ENCODE measurements around the gene FAM149B1. TPM values are rescaled to one million over a fixed set of nuclear protein-coding genes. Genes with fewer than 3 reads are reported as not detected.

Gene FAM149B1
- total RNA-seq, 1 donor from 2014 or later = 35.9 TPM

DNA sequence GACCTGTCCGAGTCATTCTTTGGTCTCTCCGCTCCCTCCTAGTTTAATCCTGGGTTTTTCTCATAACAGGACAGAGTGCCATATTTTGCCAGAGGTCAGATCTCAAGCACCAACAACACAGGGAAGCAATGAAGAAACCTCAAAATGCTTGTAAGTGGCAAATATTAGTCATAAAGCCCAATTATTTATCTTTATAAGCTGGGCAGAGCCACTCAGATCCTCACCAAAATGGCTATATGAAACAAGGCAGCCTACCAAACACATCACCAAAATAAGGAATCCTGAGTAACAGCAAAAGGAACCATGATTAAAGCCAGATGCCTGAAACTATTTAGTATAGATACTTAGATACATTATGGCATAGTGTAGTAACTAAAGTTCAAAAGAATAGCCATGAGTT, 4.8 kb upstream of the FAM149B1 start:
- H3K36me3 Mint-ChIP-seq (ENCODE audit: insufficient read depth) = peaks cover 24% of the 10 kb centered on the region
- DNase-seq (ENCODE audit: low spot score, unreplicated experiment) = no peak
- H3K27ac Mint-ChIP-seq = no peak overlapping the region
- H3K4me3 Mint-ChIP-seq (ENCODE audit: low read depth) = no peak overlapping the region
- no peaks in the 10 kb centered on the region for H3K27me3 Mint-ChIP-seq
- H3K9me3 Mint-ChIP-seq (ENCODE audit: low read depth) = no peaks in the 10 kb centered on the region
- TF ChIP-seq, protein P1, sequence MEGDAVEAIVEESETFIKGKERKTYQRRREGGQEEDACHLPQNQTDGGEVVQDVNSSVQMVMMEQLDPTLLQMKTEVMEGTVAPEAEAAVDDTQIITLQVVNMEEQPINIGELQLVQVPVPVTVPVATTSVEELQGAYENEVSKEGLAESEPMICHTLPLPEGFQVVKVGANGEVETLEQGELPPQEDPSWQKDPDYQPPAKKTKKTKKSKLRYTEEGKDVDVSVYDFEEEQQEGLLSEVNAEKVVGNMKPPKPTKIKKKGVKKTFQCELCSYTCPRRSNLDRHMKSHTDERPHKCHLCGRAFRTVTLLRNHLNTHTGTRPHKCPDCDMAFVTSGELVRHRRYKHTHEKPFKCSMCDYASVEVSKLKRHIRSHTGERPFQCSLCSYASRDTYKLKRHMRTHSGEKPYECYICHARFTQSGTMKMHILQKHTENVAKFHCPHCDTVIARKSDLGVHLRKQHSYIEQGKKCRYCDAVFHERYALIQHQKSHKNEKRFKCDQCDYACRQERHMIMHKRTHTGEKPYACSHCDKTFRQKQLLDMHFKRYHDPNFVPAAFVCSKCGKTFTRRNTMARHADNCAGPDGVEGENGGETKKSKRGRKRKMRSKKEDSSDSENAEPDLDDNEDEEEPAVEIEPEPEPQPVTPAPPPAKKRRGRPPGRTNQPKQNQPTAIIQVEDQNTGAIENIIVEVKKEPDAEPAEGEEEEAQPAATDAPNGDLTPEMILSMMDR (IDR thresholded peaks at IDR 0.05; ENCODE audit: unreplicated experiment) = no peak
- H3K4me1 Mint-ChIP-seq (ENCODE audit: low read depth) = peaks cover 10% of the 10 kb centered on the region

DNA sequence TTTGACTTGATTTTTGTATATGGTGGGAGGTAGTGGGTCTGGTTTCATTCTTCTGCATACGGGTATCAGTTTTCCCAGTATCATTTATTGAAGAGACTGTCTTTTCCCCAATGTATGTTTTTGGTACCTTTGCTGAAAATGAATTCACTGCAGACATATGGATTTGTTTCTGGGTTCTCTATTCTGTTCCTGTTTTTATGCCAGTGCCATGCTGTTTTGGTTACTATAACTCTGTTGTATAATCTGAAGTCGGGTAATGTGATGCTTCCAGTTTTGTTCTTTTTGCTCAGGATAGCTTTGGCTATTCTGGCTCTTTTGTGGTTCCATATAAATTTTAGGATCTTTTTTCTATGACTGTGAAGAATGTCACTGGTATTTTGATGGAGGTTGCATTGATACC, 947 bp upstream of the FAM149B1 start:
- no peaks in the 10 kb centered on the region for H3K9me3 Mint-ChIP-seq (ENCODE audit: low read depth)
- H3K4me3 Mint-ChIP-seq (ENCODE audit: low read depth) = peak overlapping the region; percentile 100
- H3K4me1 Mint-ChIP-seq (ENCODE audit: low read depth) = peaks cover 14% of the 10 kb centered on the region
- TF ChIP-seq, protein P1 (IDR thresholded peaks at IDR 0.05; ENCODE audit: unreplicated experiment) = no peak
- peaks cover 9% of the 10 kb centered on the region for H3K36me3 Mint-ChIP-seq (ENCODE audit: insufficient read depth)
- no peaks in the 10 kb centered on the region for H3K27me3 Mint-ChIP-seq
- peak overlapping the region; percentile 100 for H3K27ac Mint-ChIP-seq
- DNase-seq (ENCODE audit: low spot score, unreplicated experiment) = no peak

DNA sequence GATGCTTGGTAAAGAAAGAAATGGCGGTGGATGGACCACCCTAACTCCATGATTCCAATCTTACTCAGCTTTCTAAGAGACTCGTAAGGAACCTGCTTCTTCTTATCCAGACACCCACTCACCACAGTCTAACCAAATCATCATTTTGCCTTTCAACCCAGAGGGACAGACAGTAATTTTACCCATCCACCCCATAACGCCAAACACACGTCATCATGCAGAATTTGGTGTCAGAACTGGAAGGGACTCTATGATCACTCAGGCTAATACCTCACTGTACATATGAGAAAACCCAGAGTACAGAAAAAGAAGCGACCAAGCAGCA, 499 bp upstream of the FAM149B1 start:
- peak overlapping the region; percentile 100 for H3K27ac Mint-ChIP-seq
- H3K4me3 Mint-ChIP-seq (ENCODE audit: low read depth) = peak overlapping the region; percentile 100
- H3K9me3 Mint-ChIP-seq (ENCODE audit: low read depth) = no peaks in the 10 kb centered on the region
- DNase-seq (ENCODE audit: low spot score, unreplicated experiment) = no peak
- H3K36me3 Mint-ChIP-seq (ENCODE audit: insufficient read depth) = peaks cover 6% of the 10 kb centered on the region
- TF ChIP-seq, protein P1 (IDR thresholded peaks at IDR 0.05; ENCODE audit: unreplicated experiment) = no peak
- no peaks in the 10 kb centered on the region for H3K27me3 Mint-ChIP-seq
- H3K4me1 Mint-ChIP-seq (ENCODE audit: low read depth) = peaks cover 14% of the 10 kb centered on the region

DNA sequence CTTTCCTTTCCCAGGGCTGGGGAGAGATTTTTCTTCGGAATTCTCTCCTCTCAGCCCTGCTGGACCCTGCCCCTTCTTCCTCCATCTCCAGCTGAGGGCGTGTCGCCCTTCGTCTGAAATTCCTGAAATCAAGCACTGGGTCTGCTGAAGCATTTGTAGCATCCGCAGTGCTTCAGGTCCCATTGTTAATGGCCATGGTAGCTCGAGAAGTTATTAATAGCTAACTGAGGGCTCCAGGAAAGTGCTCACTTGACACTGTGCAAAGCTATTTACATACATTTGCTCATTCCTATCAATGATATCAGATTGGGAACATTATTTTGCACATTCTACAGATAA, 515 bp downstream of the FAM149B1 start:
- no peaks in the 10 kb centered on the region for H3K27me3 Mint-ChIP-seq
- peak overlapping the region; percentile 98 for H3K27ac Mint-ChIP-seq
- TF ChIP-seq, protein P1 (IDR thresholded peaks at IDR 0.05; ENCODE audit: unreplicated experiment) = no peak
- H3K4me3 Mint-ChIP-seq (ENCODE audit: low read depth) = peak overlapping the region; percentile 100
- H3K36me3 Mint-ChIP-seq (ENCODE audit: insufficient read depth) = peaks cover 2% of the 10 kb centered on the region
- no peak for DNase-seq (ENCODE audit: low spot score, unreplicated experiment)
- H3K4me1 Mint-ChIP-seq (ENCODE audit: low read depth) = peaks cover 14% of the 10 kb centered on the region
- no peaks in the 10 kb centered on the region for H3K9me3 Mint-ChIP-seq (ENCODE audit: low read depth)

DNA sequence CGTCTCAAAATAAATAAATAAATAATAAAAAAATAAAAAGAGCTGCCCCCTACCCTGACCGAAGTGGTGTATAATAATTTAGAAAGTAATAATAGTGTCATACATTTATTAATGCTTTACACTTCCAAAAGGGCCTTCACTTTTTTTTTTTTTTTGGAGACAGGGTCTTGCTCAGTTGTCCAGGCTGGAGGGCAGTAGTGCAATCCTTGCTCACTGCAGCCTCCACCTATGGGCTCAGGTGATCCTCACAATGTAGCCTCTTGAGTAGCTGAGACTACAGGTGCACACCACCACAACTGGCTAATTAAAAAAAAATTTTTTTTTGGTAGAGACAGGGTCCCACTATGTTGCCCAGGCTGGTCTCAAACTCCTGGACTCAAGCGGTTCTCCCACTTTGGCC, 1.4 kb downstream of the FAM149B1 start:
- Mint-ChIP-seq H3K4me3 (ENCODE audit: low read depth) (peak overlapping the region; percentile 100), H3K27me3 (no peaks in the 10 kb centered on the region), H3K4me1 (ENCODE audit: low read depth) (peaks cover 14% of the 10 kb centered on the region), H3K36me3 (ENCODE audit: insufficient read depth) (peaks cover 2% of the 10 kb centered on the region), H3K9me3 (ENCODE audit: low read depth) (no peaks in the 10 kb centered on the region), H3K27ac (no peak overlapping the region)
- TF ChIP-seq, protein P1 (IDR thresholded peaks at IDR 0.05; ENCODE audit: unreplicated experiment) = no peak
- no peak for DNase-seq (ENCODE audit: low spot score, unreplicated experiment)
